GM12878 (cell line): ENCODE data around the gene NTRK3. TPM values are rescaled to one million over a fixed set of nuclear protein-coding genes. Genes with fewer than 3 reads are reported as not detected.

ENCODE experiments used
- ATAC-seq: fragments of 200-7000 bp; cut with Tn5 transposase; 3 replicates; pipeline ENCODE4 v1.9.1; 2020; ENCODE audit warnings: mild to moderate bottlenecking, moderate library complexity
- BruUV-seq: library from RNA; stranded (reverse); fragments of 400-500 nt; replicated peaks from 2 replicates; lab custom pipeline; 2021; lab: Mats Ljungman, UMichigan
- CTCF ChIA-PET: fragments of 300-600 bp; sonication (Branson Sonifier 250); formaldehyde crosslinking; extraction: SDS; loops from one replicate; lab custom pipeline; 2021; ENCODE audit warnings: inconsistent platforms; lab: Yijun Ruan, JAX
- POLR2A ChIA-PET: fragments of 350-600 bp; formaldehyde crosslinking; extraction: SDS; loops from one replicate; lab custom pipeline; 2021; ENCODE audit warnings: inconsistent platforms; lab: Charles Lee
- RAD21 ChIA-PET: fragments of 300-600 bp; sonication (Branson Sonifier 250); formaldehyde crosslinking; loops from one replicate; lab custom pipeline; 2023; ENCODE audit warnings: antibody characterized with exemption; ENCODE audit not compliant: unreplicated experiment; lab: Charles Lee
- SMC1A ChIA-PET: fragments of 300-600 bp; sonication (Branson Sonifier 250); formaldehyde crosslinking; loops from one replicate; lab custom pipeline; 2023; ENCODE audit not compliant: unreplicated experiment, uncharacterized antibody; lab: Charles Lee
- DNase-seq: peaks from one replicate; pipeline ENCODE4 v3.0.0-alpha.2; 2011; ENCODE audit warnings: low read depth, low spot score
- FAIRE-seq: peaks from 3 replicates; lab custom pipeline; 2011; peaks lifted over from hg19 to GRCh38; lab: Jason Lieb, UNC
- H2AFZ ChIP-seq: 2 replicates; pipeline ENCODE4 v1.6.0; 2011; ENCODE audit warnings: low read depth, low read length, control low read depth; ENCODE audit not compliant: control insufficient read depth
- H3K27ac ChIP-seq: 2 replicates; pipeline ENCODE4 v1.5.1; 2011; ENCODE audit warnings: control low read depth; ENCODE audit not compliant: control insufficient read depth, insufficient read depth
- H3K27me3 ChIP-seq, 2 experiments: replicated peaks in 1 of 2; 2 replicates each; pipeline versions ENCODE4 v1.6.0 to v1.6.1; 2011; ENCODE audit warnings: low read length in 1 of 2; ENCODE audit not compliant: control insufficient read depth in 2 of 2, insufficient read depth in 2 of 2
- H3K36me3 ChIP-seq, 2 experiments: 2 replicates each; pipeline ENCODE4 v1.5.1; 2011; ENCODE audit warnings: low read length in 1 of 2; ENCODE audit not compliant: control insufficient read depth in 2 of 2, insufficient read depth in 2 of 2
- H3K4me1 ChIP-seq: 2 replicates; pipeline ENCODE4 v1.6.1; 2011; ENCODE audit warnings: mild to moderate bottlenecking, low read length, moderate library complexity, mixed read lengths; ENCODE audit not compliant: control insufficient read depth, insufficient read depth
- H3K4me2 ChIP-seq: 2 replicates; pipeline ENCODE4 v1.6.0; 2011; ENCODE audit warnings: control low read depth; ENCODE audit not compliant: control insufficient read depth, insufficient read depth
- H3K4me3 ChIP-seq: fragments of 200-600 bp; sonication (generic); 2 replicates; pipeline ENCODE4 v1.5.1; 2016
- H3K79me2 ChIP-seq: 2 replicates; pipeline ENCODE4 v1.6.0; 2011; ENCODE audit warnings: low read length; ENCODE audit not compliant: control insufficient read depth, insufficient read depth
- H3K9ac ChIP-seq: 2 replicates; pipeline ENCODE4 v1.8.0; 2011; ENCODE audit warnings: low read length, control low read depth, mixed read lengths; ENCODE audit not compliant: control insufficient read depth, insufficient read depth
- H3K9me3 ChIP-seq: replicated peaks from 3 replicates; pipeline ENCODE4 v1.5.1; 2011; ENCODE audit warnings: mild to moderate bottlenecking, low read length; ENCODE audit not compliant: control insufficient read depth, insufficient read depth
- H4K20me1 ChIP-seq: 2 replicates; pipeline ENCODE4 v1.6.0; 2011; ENCODE audit not compliant: control insufficient read depth, insufficient read depth
- CHD2 ChIP-seq: IDR thresholded peaks from 2 replicates; pipeline ENCODE4 v1.6.1; 2011; ENCODE audit warnings: low read depth, low read length, improper control_type of control experiment, borderline replicate concordance
- POLR2AphosphoS5 ChIP-seq: IDR thresholded peaks from 2 replicates; pipeline ENCODE4 v1.6.1; 2011; ENCODE audit warnings: mild to moderate bottlenecking, low read length, inconsistent platforms
- SIX5 ChIP-seq: IDR thresholded peaks from 2 replicates; pipeline ENCODE4 v1.6.1; 2011; ENCODE audit warnings: mild to moderate bottlenecking, low read depth, low read length, moderate library complexity; ENCODE audit not compliant: severe bottlenecking
- SMARCA5 ChIP-seq: fragments of 450-650 bp; IDR thresholded peaks from 2 replicates; pipeline ENCODE4 v1.6.1; 2017; ENCODE audit warnings: mild to moderate bottlenecking
- WGBS: methylation state at CpG from one replicate; pipeline ENCODE4 v1.1.6; 2016; ENCODE audit warnings: low lambda C conversion rate; ENCODE audit not compliant: insufficient replicate concordance, insufficient coverage; ENCODE audit errors: missing lambda C conversion rate; 5-methylcytosine and 5-hydroxymethylcytosine counted together
- in situ Hi-C: fragments of 300-500 bp; cut with MboI; formaldehyde crosslinking; loops from 9 replicates; pipeline ENCODE4 v1.14.3; 2018; ENCODE audit warnings: mixed read lengths
- intact Hi-C: fragments of 100-400 bp; cut with micrococcal nuclease; formaldehyde crosslinking; loops from one replicate; pipeline ENCODE4 v1.14.2; 2022; ENCODE audit not compliant: unreplicated experiment
- polyA plus RNA-seq, 11 experiments: library from polyadenylated mRNA; depleted of rRNA in 4 of 11; unstranded in 6 of 11; stranded (reverse) in 5 of 11; fragments of >200 nt; fragmentation: Nextera tagmentation in 4 of 11; fragmentation: Illumina TruSeq in 1 of 11; extraction: Ambion mirVana in 4 of 11; extraction: Trizol in 1 of 11; gene quantifications; 1 replicate in 1 of 11; 2 replicates in 10 of 11; pipeline versions ENCODE4 v1.2.1 to v1.2.3, GENCODE V29; 2011 to 2016; ENCODE audit warnings: inconsistent platforms in 2 of 11, missing spikeins in 2 of 11, low read depth in 1 of 11
- total RNA-seq, 4 experiments: library from RNA; depleted of rRNA in 3 of 4; stranded (reverse); fragments of >200 nt in 3 of 4; fragmentation: Illumina TruSeq in 1 of 4; extraction: Trizol in 1 of 4; gene quantifications; 2 replicates each; pipeline versions ENCODE4 v1.2.1 to v1.2.3, GENCODE V29; 2013 to 2021
- TF ChIP-seq, protein P1 (sequence below): fragments of 450-650 bp; IDR thresholded peaks from 2 replicates; pipeline ENCODE4 v1.6.1; 2016; ENCODE audit warnings: mild to moderate bottlenecking
- TF ChIP-seq, protein P2 (sequence below): fragments of 450-650 bp; IDR thresholded peaks from 2 replicates; pipeline ENCODE4 v1.6.1; 2017; ENCODE audit warnings: mild to moderate bottlenecking
- TF ChIP-seq, protein P3 (sequence below): fragments of 450-650 bp; IDR thresholded peaks from 2 replicates; pipeline ENCODE4 v1.6.1; 2016; ENCODE audit warnings: mild to moderate bottlenecking, moderate library complexity, borderline replicate concordance

The NTRK3 gene
- total and polyA plus RNA-seq, 10 of the 15 experiments (the other 5 are each of a cell fraction or from before 2014, with no cell fraction given): not detected

GRCh38 chr15:88246666-88247446, 9.7 kb downstream of the NTRK3 start (continued):
- TF ChIP-seq, protein P1, sequence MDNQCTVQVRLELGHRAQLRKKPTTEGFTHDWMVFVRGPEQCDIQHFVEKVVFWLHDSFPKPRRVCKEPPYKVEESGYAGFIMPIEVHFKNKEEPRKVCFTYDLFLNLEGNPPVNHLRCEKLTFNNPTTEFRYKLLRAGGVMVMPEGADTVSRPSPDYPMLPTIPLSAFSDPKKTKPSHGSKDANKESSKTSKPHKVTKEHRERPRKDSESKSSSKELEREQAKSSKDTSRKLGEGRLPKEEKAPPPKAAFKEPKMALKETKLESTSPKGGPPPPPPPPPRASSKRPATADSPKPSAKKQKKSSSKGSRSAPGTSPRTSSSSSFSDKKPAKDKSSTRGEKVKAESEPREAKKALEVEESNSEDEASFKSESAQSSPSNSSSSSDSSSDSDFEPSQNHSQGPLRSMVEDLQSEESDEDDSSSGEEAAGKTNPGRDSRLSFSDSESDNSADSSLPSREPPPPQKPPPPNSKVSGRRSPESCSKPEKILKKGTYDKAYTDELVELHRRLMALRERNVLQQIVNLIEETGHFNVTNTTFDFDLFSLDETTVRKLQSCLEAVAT: no peak
- TF ChIP-seq SIX5: no peak

DNA sequence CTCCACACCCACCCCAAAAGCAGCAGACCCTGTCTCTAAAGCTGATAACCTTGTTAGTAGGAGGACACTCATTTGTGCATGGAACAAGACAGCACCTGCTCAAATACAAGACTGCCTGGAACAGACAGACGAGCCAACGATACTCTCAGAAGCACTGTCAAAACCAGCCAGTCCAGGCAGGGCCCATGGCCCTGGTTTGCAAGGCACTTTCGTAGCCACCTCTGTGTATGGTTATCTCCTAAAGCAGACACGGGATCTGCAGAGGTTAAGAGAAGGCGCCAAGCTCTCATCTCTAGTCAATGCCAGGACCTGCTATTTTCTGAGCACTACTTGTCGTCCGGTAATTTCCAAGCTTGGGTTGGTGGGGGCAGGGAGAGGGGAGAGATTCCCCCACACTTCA, 10.5 kb downstream of the NTRK3 start:
- H3K4me1 ChIP-seq: no peaks in the 10 kb centered on the region
- RAD21 ChIA-PET: interaction anchor here (0.6 kb wide), 1 partner anchor 586 kb away, joined by 4 read pairs; no protein-coding TSS in a partner anchor
- no peak overlapping the region for H3K4me3 ChIP-seq
- H3K4me2 ChIP-seq: no peak overlapping the region
- no peaks in the 10 kb centered on the region for H3K79me2 ChIP-seq
- intact Hi-C loops: loop anchor here (5.0 to 10.0 kb wide), 2 partner anchors 91 to 1319 kb away; no protein-coding TSS in a partner anchor
- no peak overlapping the region for H3K27ac ChIP-seq
- no peaks in the 10 kb centered on the region for H4K20me1 ChIP-seq
- H2AFZ ChIP-seq: no peak overlapping the region
- in situ Hi-C loops: no loop called here
- WGBS: 54% methylated on average over 7 of the region's 7 CpGs
- no peak for FAIRE-seq
- no peaks in the 10 kb centered on the region for H3K36me3 ChIP-seq
- CTCF ChIA-PET: interaction anchor here (0.7 to 7.0 kb wide), 12 partner anchors 9 to 1330 kb away, joined by 3 to 42 read pairs (median 4); no protein-coding TSS in a partner anchor
- peaks cover 0 to 2% of the 10 kb centered on the region in 2 experiments; a peak in 1 of 4 replicates for H3K27me3 ChIP-seq
- BruUV-seq: no TSS peak
- ATAC-seq: no peak
- no peaks in the 10 kb centered on the region for H3K9me3 ChIP-seq
- SMC1A ChIA-PET: no interaction called here
- POLR2A ChIA-PET: no interaction called here
- no peak overlapping the region for H3K9ac ChIP-seq
- no peak for DNase-seq
- TF ChIP-seq, protein P2, sequence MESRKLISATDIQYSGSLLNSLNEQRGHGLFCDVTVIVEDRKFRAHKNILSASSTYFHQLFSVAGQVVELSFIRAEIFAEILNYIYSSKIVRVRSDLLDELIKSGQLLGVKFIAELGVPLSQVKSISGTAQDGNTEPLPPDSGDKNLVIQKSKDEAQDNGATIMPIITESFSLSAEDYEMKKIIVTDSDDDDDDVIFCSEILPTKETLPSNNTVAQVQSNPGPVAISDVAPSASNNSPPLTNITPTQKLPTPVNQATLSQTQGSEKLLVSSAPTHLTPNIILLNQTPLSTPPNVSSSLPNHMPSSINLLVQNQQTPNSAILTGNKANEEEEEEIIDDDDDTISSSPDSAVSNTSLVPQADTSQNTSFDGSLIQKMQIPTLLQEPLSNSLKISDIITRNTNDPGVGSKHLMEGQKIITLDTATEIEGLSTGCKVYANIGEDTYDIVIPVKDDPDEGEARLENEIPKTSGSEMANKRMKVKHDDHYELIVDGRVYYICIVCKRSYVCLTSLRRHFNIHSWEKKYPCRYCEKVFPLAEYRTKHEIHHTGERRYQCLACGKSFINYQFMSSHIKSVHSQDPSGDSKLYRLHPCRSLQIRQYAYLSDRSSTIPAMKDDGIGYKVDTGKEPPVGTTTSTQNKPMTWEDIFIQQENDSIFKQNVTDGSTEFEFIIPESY: no peak
- TF ChIP-seq CHD2: no peak
- TF ChIP-seq POLR2AphosphoS5: no peak
- no peak for TF ChIP-seq SMARCA5
- TF ChIP-seq, protein P3, sequence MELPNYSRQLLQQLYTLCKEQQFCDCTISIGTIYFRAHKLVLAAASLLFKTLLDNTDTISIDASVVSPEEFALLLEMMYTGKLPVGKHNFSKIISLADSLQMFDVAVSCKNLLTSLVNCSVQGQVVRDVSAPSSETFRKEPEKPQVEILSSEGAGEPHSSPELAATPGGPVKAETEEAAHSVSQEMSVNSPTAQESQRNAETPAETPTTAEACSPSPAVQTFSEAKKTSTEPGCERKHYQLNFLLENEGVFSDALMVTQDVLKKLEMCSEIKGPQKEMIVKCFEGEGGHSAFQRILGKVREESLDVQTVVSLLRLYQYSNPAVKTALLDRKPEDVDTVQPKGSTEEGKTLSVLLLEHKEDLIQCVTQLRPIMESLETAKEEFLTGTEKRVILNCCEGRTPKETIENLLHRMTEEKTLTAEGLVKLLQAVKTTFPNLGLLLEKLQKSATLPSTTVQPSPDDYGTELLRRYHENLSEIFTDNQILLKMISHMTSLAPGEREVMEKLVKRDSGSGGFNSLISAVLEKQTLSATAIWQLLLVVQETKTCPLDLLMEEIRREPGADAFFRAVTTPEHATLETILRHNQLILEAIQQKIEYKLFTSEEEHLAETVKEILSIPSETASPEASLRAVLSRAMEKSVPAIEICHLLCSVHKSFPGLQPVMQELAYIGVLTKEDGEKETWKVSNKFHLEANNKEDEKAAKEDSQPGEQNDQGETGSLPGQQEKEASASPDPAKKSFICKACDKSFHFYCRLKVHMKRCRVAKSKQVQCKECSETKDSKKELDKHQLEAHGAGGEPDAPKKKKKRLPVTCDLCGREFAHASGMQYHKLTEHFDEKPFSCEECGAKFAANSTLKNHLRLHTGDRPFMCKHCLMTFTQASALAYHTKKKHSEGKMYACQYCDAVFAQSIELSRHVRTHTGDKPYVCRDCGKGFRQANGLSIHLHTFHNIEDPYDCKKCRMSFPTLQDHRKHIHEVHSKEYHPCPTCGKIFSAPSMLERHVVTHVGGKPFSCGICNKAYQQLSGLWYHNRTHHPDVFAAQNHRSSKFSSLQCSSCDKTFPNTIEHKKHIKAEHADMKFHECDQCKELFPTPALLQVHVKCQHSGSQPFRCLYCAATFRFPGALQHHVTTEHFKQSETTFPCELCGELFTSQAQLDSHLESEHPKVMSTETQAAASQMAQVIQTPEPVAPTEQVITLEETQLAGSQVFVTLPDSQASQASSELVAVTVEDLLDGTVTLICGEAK: no peak
